DND-41 (cell line): ENCODE data around the gene CCDC97.

Experiments used
- ATAC-seq: fragments of 200-7000 bp; cut with Tn5 transposase; 3 replicates; pipeline ENCODE4 v1.9.1; 2021; ENCODE audit warnings: low read depth; ENCODE audit not compliant: insufficient read depth
- DNase-seq: peaks from one replicate; pipeline ENCODE4 v3.0.0-alpha.2; 2020
- H2AFZ ChIP-seq: 2 replicates; pipeline ENCODE4 v1.6.0; 2012; ENCODE audit warnings: low read depth, low read length
- H3K27ac ChIP-seq: 2 replicates; pipeline ENCODE4 v1.5.1; 2012; ENCODE audit warnings: low read length, inconsistent platforms
- H3K27me3 ChIP-seq: fragments of 200-600 bp; sonication (generic); 2 replicates; pipeline ENCODE4 v1.6.0; 2012; ENCODE audit warnings: low read length, mild to moderate bottlenecking, inconsistent platforms; ENCODE audit not compliant: insufficient read depth, poor library complexity
- H3K36me3 ChIP-seq: 2 replicates; pipeline ENCODE4 v1.5.1; 2012; ENCODE audit warnings: low read length, inconsistent platforms; ENCODE audit not compliant: insufficient read depth
- H3K4me1 ChIP-seq: 2 replicates; pipeline ENCODE4 v1.5.1; 2012; ENCODE audit warnings: mild to moderate bottlenecking, low read length; ENCODE audit not compliant: insufficient read depth
- H3K4me2 ChIP-seq: 2 replicates; pipeline ENCODE4 v1.6.0; 2012; ENCODE audit warnings: mild to moderate bottlenecking, moderate library complexity, low read length, inconsistent platforms; ENCODE audit not compliant: insufficient read depth
- H3K4me3 ChIP-seq, 2 experiments: fragments of 200-600 bp in 1 of 2; shearing (Covaris generic) in 1 of 2; 2 replicates each; pipeline ENCODE4 v1.5.1; 2012 to 2016; ENCODE audit warnings: inconsistent platforms in 2 of 2, low read length in 2 of 2, mild to moderate bottlenecking in 2 of 2, low read depth in 1 of 2, moderate library complexity in 1 of 2
- H3K79me2 ChIP-seq: 2 replicates; pipeline ENCODE4 v1.6.0; 2012; ENCODE audit warnings: low read length, inconsistent platforms; ENCODE audit not compliant: insufficient read depth
- H3K9ac ChIP-seq: 2 replicates; pipeline ENCODE4 v1.6.0; 2012; ENCODE audit warnings: low read depth, mild to moderate bottlenecking, inconsistent platforms, low read length, moderate library complexity
- H3K9me3 ChIP-seq: 2 replicates; pipeline ENCODE4 v1.5.1; 2012; ENCODE audit warnings: low read length, moderate library complexity, mild to moderate bottlenecking, inconsistent platforms; ENCODE audit not compliant: insufficient read depth, severe bottlenecking
- H4K20me1 ChIP-seq: 2 replicates; pipeline ENCODE4 v1.6.0; 2012; ENCODE audit warnings: low read length; ENCODE audit not compliant: insufficient read depth
- EZH2 ChIP-seq: IDR thresholded peaks from 3 replicates; pipeline ENCODE4 v1.6.1; 2012; ENCODE audit warnings: borderline replicate concordance, low read depth, mild to moderate bottlenecking, moderate library complexity, low read length, inconsistent platforms; ENCODE audit not compliant: severe bottlenecking
- TF ChIP-seq, protein P1 (sequence below): IDR thresholded peaks from 2 replicates; pipeline ENCODE4 v1.5.1; 2012; ENCODE audit warnings: borderline replicate concordance, low read length, moderate library complexity, mild to moderate bottlenecking; ENCODE audit not compliant: poor library complexity, severe bottlenecking; ENCODE audit errors: extremely low read depth

Gene CCDC97

DNA sequence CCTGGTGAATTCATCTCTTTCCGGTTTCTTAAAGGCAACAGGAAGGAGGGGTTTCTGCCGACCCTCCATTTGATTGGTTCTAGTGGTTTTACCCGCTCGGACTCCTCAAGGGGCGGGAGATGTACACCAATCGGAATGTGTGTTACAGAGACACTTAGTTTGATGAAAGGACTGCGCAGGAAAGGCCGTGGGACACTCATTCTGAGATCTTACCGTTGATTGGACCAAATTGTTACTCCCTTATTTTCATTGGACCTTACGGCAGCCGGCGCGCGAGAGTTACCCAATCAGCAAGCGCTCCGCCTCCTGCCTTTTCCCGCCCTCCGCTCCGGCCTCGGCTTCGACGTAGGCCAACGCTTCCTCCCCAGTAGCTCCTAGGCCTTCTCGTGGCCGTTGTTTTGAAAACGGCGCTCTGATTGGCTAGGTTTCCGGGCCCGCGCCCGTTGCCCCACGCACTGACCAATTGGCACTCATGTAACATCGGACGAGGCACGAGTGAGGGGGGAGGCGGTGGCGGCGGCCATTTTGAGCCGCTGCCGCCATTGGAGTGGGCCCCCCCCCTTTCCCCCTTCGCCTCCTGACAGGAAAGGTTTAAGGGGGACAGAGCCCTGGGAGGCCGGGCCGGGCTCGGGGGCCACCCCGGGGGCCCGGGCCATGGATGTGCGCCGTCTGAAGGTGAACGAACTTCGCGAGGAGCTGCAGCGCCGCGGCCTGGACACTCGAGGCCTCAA lies 46.0 kb upstream of the CCDC97 start, which contains the start of gene HNRNPUL1:
HNRNPUL1 (plus strand) TSS at position 523 of the 731 bp plus-strand sequence; CDS start at position 655, 132 bp downstream.
- Histone ChIP-seq H3K27ac (peak within 1 kb of the TSS; percentile 99), H3K9me3 (no peaks in the 10 kb centered on the region), H3K4me1 (peaks cover 41% of the 10 kb centered on the region), H3K27me3 (no peaks in the 10 kb centered on the region), H3K79me2 (peaks cover 56% of the 10 kb centered on the region), H4K20me1 (peaks cover 23% of the 10 kb centered on the region), H3K4me3 (peak within 1 kb of the TSS; percentile 81 to 83), H3K36me3 (peaks cover 39% of the 10 kb centered on the region), H3K9ac (peak within 1 kb of the TSS; percentile 98), H3K4me2 (peak within 1 kb of the TSS; percentile 83), H2AFZ (peak within 1 kb of the TSS; percentile 64)
- ATAC-seq = peak; percentile 72
- peak; percentile 99 for DNase-seq
- no peak for TF ChIP-seq EZH2
- TF ChIP-seq, protein P1, sequence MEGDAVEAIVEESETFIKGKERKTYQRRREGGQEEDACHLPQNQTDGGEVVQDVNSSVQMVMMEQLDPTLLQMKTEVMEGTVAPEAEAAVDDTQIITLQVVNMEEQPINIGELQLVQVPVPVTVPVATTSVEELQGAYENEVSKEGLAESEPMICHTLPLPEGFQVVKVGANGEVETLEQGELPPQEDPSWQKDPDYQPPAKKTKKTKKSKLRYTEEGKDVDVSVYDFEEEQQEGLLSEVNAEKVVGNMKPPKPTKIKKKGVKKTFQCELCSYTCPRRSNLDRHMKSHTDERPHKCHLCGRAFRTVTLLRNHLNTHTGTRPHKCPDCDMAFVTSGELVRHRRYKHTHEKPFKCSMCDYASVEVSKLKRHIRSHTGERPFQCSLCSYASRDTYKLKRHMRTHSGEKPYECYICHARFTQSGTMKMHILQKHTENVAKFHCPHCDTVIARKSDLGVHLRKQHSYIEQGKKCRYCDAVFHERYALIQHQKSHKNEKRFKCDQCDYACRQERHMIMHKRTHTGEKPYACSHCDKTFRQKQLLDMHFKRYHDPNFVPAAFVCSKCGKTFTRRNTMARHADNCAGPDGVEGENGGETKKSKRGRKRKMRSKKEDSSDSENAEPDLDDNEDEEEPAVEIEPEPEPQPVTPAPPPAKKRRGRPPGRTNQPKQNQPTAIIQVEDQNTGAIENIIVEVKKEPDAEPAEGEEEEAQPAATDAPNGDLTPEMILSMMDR = peak; percentile 40

GRCh38 chr19:41264581-41265394 lies 45.2 kb upstream of the CCDC97 start:
- H4K20me1 ChIP-seq = peaks cover 28% of the 10 kb centered on the region
- peaks cover 47% of the 10 kb centered on the region for H3K36me3 ChIP-seq
- peak overlapping the region; percentile 76 for H3K4me2 ChIP-seq
- no peaks in the 10 kb centered on the region for H3K27me3 ChIP-seq
- peaks cover 63% of the 10 kb centered on the region for H3K79me2 ChIP-seq
- H2AFZ ChIP-seq = peak overlapping the region; percentile 59
- DNase-seq (peak; percentile 76), ATAC-seq (no peak)
- peak overlapping the region; percentile 98 for H3K9ac ChIP-seq
- H3K4me3 ChIP-seq = peak overlapping the region; percentile 65 to 71
- TF ChIP-seq, protein P1 = no peak
- TF ChIP-seq EZH2 = no peak
- no peaks in the 10 kb centered on the region for H3K9me3 ChIP-seq
- peak overlapping the region; percentile 94 for H3K27ac ChIP-seq
- H3K4me1 ChIP-seq = peaks cover 41% of the 10 kb centered on the region

- Histone ChIP-seq H3K9me3 (no peaks in the 10 kb centered on the region), H3K4me3 (peak overlapping the region; percentile 65 to 71), H3K79me2 (peaks cover 70% of the 10 kb centered on the region), H2AFZ (no peak overlapping the region), H3K36me3 (peaks cover 53% of the 10 kb centered on the region), H4K20me1 (peaks cover 28% of the 10 kb centered on the region), H3K4me2 (peak overlapping the region; percentile 76), H3K9ac (peak overlapping the region; percentile 98), H3K4me1 (peaks cover 41% of the 10 kb centered on the region), H3K27me3 (no peaks in the 10 kb centered on the region), H3K27ac (peak overlapping the region; percentile 94)
- DNase-seq = peak; percentile 13
- TF ChIP-seq EZH2 = no peak
- TF ChIP-seq, protein P1 = no peak
- ATAC-seq = no peak
Observed at GRCh38 chr19:41265395-41266153, 44.4 kb upstream of the CCDC97 start.
